ENCODE results near the gene SLK. TPM values are rescaled to one million over a fixed set of nuclear protein-coding genes. Genes with fewer than 3 reads are reported as not detected.

Gene SLK
- total and polyA plus RNA-seq, 12 donors, result 6.7 to 75.4 (median 30.6) TPM

DNA sequence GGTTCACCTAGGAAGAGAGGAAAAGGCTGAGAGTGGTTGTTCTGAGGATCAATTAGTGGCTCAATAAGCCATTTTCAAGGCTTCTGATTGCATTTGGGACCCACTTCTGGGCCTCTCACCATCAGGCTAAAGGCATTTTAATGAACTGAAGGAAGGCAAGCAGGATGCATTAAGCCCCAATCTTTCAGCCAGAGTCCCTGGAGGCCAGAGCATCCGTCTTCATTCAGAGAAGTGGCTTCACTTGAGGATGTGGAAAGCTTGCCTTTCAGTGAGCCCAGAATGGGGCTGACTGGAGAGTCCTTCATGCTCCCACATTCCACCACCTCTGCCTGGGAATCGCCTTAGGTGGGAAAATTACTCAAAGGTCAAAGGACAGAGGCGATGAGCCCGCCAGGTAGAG, 76.9 kb downstream of the SLK start:
- no peak for DNase-seq
- H3K4me3 ChIP-seq, result no peak overlapping the region
- H3K27me3 ChIP-seq, result no peaks in the 10 kb centered on the region
- H3K36me3 ChIP-seq (replicated peaks in 1 of 2), result no peaks in the 10 kb centered on the region
- TF ChIP-seq POLR2A (IDR thresholded peaks at IDR 0.05), result no peak
- TF ChIP-seq, protein P1, sequence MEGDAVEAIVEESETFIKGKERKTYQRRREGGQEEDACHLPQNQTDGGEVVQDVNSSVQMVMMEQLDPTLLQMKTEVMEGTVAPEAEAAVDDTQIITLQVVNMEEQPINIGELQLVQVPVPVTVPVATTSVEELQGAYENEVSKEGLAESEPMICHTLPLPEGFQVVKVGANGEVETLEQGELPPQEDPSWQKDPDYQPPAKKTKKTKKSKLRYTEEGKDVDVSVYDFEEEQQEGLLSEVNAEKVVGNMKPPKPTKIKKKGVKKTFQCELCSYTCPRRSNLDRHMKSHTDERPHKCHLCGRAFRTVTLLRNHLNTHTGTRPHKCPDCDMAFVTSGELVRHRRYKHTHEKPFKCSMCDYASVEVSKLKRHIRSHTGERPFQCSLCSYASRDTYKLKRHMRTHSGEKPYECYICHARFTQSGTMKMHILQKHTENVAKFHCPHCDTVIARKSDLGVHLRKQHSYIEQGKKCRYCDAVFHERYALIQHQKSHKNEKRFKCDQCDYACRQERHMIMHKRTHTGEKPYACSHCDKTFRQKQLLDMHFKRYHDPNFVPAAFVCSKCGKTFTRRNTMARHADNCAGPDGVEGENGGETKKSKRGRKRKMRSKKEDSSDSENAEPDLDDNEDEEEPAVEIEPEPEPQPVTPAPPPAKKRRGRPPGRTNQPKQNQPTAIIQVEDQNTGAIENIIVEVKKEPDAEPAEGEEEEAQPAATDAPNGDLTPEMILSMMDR (IDR thresholded peaks at IDR 0.05), result no peak
- 63 to 82% (median 76%) methylated on average over 4 of the region's 4 CpGs for WGBS, 4 donors
- H3K4me1 ChIP-seq (replicated peaks in 1 of 2), result no peaks in the 10 kb centered on the region
- no peaks in the 10 kb centered on the region for H3K9me3 ChIP-seq (replicated peaks in 1 of 3)
- intact Hi-C loops (cut with DNase I), result loop anchor here in 1 of 2 donors (2.0 kb wide), 1 partner anchor 167 kb away; no protein-coding TSS in a partner anchor
- no peak overlapping the region for H3K27ac ChIP-seq

GRCh38 chr10:104045151-104046089, 78.5 kb downstream of the SLK start:
- WGBS, 4 donors, result 71 to 81% (median 76%) methylated on average over 7 to 9 of the region's 9 CpGs
- no peaks in the 10 kb centered on the region for H3K36me3 ChIP-seq (replicated peaks in 1 of 2)
- no peak overlapping the region for H3K27ac ChIP-seq
- H3K4me3 ChIP-seq, result no peak overlapping the region
- H3K4me1 ChIP-seq (replicated peaks in 1 of 2), result no peaks in the 10 kb centered on the region
- intact Hi-C loops (cut with DNase I), result loop anchor here (2.0 to 5.0 kb wide), 2 partner anchors 162 to 165 kb away; no protein-coding TSS in a partner anchor
- no peaks in the 10 kb centered on the region for H3K27me3 ChIP-seq
- H3K9me3 ChIP-seq (replicated peaks in 1 of 3), result no peaks in the 10 kb centered on the region
- no peak for TF ChIP-seq POLR2A (IDR thresholded peaks at IDR 0.05)
- TF ChIP-seq, protein P1 (IDR thresholded peaks at IDR 0.05), result peak; percentile 37 to 73 (median 68)
- DNase-seq, result peak; percentile 65 to 83 (median 77)

DNA sequence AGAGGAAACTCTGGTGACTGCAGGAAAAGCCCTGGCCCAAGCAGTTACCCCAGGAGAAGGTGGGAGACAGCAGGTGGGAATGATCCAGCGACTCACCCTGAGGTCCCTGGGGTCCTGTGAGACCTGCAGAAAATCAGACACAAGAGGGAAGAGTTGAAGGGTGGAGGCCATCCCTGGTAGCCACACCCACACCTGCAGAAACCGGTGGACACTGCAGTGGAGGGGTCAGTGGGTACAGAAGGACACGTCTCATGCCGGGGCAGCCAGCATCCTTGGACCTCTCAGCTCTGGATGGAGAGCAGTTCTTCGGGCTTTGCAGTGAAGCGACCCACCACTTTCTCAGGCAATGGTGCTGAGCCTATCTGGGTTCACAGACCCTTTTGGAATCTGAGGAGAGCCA, 79.7 kb downstream of the SLK start:
- DNase-seq, result peak in 1 of 7 donors; percentile 27
- Histone ChIP-seq H3K4me1 (replicated peaks in 1 of 2) (no peaks in the 10 kb centered on the region), H3K9me3 (replicated peaks in 1 of 3) (no peaks in the 10 kb centered on the region), H3K27ac (no peak overlapping the region), H3K27me3 (no peaks in the 10 kb centered on the region), H3K4me3 (no peak overlapping the region), H3K36me3 (replicated peaks in 1 of 2) (no peaks in the 10 kb centered on the region)
- 83 to 93% (median 91%) methylated on average over 5 to 6 of the region's 6 CpGs for WGBS, 4 donors
- intact Hi-C loops (cut with DNase I), result loop anchor here in 1 of 2 donors (5.0 kb wide), 1 partner anchor 161 kb away; no protein-coding TSS in a partner anchor
- TF ChIP-seq POLR2A (IDR thresholded peaks at IDR 0.05), result no peak
- TF ChIP-seq, protein P1 (IDR thresholded peaks at IDR 0.05), result no peak

DNA sequence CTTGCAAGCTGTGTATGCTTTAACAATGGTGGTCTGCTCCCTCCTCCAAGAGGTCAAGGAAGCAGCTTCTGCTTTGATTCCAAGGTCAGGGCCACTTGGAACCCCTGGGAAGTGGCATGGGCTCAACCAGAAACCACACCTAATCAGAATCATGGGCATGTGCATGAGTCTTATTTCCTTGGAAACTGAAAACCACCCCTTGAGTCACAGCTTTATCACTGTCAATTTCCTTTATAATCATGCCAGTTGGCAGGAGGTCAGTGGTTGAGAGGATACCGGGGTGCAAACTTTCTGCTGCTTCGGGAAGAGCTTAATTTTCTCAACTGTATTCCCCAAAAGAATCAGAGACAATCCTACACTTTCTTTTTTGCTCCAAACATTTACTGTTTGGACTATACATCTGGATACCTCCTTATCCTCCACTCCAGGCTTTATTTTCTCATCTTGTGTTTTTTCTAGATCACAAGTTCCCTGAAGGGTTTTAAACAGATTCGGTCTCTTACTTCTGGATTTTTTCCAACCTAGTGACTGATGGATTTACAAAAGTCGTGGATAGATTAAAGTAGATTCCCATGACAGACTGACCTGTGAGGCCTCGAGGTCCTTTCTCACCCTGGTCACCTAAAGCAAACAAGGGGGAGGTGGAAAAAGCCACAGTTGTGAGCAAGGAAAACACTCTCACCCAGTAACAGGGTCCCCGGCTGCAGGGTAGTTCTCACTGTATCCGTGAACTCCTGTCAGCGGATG, 82.7 kb downstream of the SLK start:
- no peak for TF ChIP-seq POLR2A (IDR thresholded peaks at IDR 0.05)
- TF ChIP-seq, protein P1 (IDR thresholded peaks at IDR 0.05), result no peak
- no peaks in the 10 kb centered on the region for H3K4me1 ChIP-seq (replicated peaks in 1 of 2)
- no peak overlapping the region for H3K27ac ChIP-seq
- H3K36me3 ChIP-seq (replicated peaks in 1 of 2), result no peaks in the 10 kb centered on the region
- 29 to 43% (median 34%) methylated on average over 6 to 8 of the region's 8 CpGs for WGBS, 4 donors
- DNase-seq, result peak in 3 of 7 donors; percentile 37 to 46 (median 39)
- H3K27me3 ChIP-seq, result no peaks in the 10 kb centered on the region
- intact Hi-C loops (cut with DNase I), result loop anchor here in 1 of 2 donors (5.0 kb wide), 1 partner anchor 158 kb away; no protein-coding TSS in a partner anchor
- H3K9me3 ChIP-seq (replicated peaks in 1 of 3), result no peaks in the 10 kb centered on the region
- no peak overlapping the region for H3K4me3 ChIP-seq
